HFFc6 (cell line): ENCODE measurements around the gene EDA. TPM values are rescaled to one million over a fixed set of nuclear protein-coding genes. Genes with fewer than 3 reads are reported as not detected.

Experiments used
- DNase-seq: peaks from one replicate; pipeline ENCODE4 v3.0.0-alpha.2; 2018
- H3K27ac Mint-ChIP-seq: 2 replicates; pipeline ENCODE4 v1.8.0; 2020; ENCODE audit warnings: mild to moderate bottlenecking, mixed read lengths
- H3K27me3 Mint-ChIP-seq: 2 replicates; pipeline ENCODE4 v1.8.0; 2021; ENCODE audit warnings: mild to moderate bottlenecking, moderate library complexity, mixed read lengths; ENCODE audit not compliant: insufficient read depth
- H3K36me3 Mint-ChIP-seq: 2 replicates; pipeline ENCODE4 v1.8.0; 2021; ENCODE audit warnings: low read depth, mixed read lengths
- H3K4me1 Mint-ChIP-seq: 2 replicates; pipeline ENCODE4 v1.8.0; 2020; ENCODE audit warnings: low read depth, mixed read lengths
- H3K4me3 Mint-ChIP-seq: 2 replicates; pipeline ENCODE4 v1.8.0; 2020; ENCODE audit warnings: mild to moderate bottlenecking, moderate library complexity, mixed read lengths
- H3K9me3 Mint-ChIP-seq: 2 replicates; pipeline ENCODE4 v1.8.0; 2020; ENCODE audit warnings: mild to moderate bottlenecking, mixed read lengths
- total RNA-seq, 6 experiments: library from RNA; stranded (reverse); fragmentation: NEBNext Ultra II Directional; extraction: Animal tissue kit (Norgen Biotek cat#: 25700); gene quantifications; 2 replicates in 1 of 6; 3 replicates in 5 of 6; pipeline ENCODE4 v1.2.3, GENCODE V29; 2021
- TF ChIP-seq, protein P1 (sequence below): fragments of 200-600 bp; sonication (generic); IDR thresholded peaks from 2 replicates; pipeline ENCODE4 v1.5.0; 2021; ENCODE audit warnings: antibody characterized with exemption, mild to moderate bottlenecking

The EDA gene
- total RNA-seq, 6 experiments from 2014 or later, result 0.08 to 0.34 (median 0.14) TPM

DNA sequence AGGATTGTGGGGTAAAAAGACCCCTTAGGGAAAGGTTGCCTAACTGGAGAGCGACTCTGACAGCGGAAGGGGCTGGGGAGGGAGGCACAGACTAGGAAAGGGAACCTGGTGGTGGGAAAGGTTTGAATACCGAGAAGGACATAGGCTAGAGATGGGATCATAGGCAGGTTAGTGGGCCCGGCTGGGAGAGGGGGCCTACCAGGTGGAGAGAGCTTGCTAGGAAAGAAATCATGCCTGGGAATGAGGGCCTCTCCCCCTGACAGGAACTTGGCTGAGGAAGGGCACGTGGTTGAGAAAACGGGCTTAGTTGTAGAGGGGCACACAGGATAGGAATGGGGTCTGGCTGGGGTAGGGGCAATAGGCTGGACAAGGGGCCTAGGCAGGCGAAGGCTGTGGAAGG lies 450.7 kb downstream of the EDA start:
- TF ChIP-seq, protein P1, sequence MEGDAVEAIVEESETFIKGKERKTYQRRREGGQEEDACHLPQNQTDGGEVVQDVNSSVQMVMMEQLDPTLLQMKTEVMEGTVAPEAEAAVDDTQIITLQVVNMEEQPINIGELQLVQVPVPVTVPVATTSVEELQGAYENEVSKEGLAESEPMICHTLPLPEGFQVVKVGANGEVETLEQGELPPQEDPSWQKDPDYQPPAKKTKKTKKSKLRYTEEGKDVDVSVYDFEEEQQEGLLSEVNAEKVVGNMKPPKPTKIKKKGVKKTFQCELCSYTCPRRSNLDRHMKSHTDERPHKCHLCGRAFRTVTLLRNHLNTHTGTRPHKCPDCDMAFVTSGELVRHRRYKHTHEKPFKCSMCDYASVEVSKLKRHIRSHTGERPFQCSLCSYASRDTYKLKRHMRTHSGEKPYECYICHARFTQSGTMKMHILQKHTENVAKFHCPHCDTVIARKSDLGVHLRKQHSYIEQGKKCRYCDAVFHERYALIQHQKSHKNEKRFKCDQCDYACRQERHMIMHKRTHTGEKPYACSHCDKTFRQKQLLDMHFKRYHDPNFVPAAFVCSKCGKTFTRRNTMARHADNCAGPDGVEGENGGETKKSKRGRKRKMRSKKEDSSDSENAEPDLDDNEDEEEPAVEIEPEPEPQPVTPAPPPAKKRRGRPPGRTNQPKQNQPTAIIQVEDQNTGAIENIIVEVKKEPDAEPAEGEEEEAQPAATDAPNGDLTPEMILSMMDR, result no peak
- H3K9me3 Mint-ChIP-seq, result no peaks in the 10 kb centered on the region
- H3K27ac Mint-ChIP-seq, result no peak overlapping the region
- no peak for DNase-seq
- no peaks in the 10 kb centered on the region for H3K36me3 Mint-ChIP-seq
- H3K4me3 Mint-ChIP-seq, result no peak overlapping the region
- H3K27me3 Mint-ChIP-seq, result peaks cover 11% of the 10 kb centered on the region
- H3K4me1 Mint-ChIP-seq, result no peaks in the 10 kb centered on the region; the same call in 1 of the 2 replicates

DNA sequence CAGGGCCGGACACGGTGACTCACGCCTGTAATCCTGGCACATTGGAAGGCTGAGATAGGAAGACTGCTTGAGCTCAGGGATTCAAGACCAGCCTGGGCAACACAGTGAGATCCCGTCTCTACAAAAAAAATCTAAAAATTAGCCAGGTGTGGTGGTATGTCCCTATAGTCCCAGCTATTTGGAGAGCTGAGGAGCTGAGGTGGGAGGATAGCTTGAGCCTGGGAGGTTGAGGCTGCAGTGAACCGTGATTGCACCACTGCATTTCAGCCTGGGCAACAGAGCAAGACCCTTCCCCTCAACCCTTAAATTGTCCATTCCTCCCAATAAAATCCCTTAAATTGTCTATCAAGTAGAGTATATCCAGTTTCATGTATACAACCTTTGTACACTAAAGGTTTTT lies 463.4 kb downstream of the EDA start:
- no peaks in the 10 kb centered on the region for H3K4me1 Mint-ChIP-seq
- no peaks in the 10 kb centered on the region for H3K36me3 Mint-ChIP-seq
- no peak overlapping the region for H3K4me3 Mint-ChIP-seq
- H3K27ac Mint-ChIP-seq, result no peak overlapping the region
- H3K27me3 Mint-ChIP-seq, result no peaks in the 10 kb centered on the region; the same call in 1 of the 2 replicates
- H3K9me3 Mint-ChIP-seq, result no peaks in the 10 kb centered on the region
- DNase-seq, result no peak
- TF ChIP-seq, protein P1, result no peak

DNA sequence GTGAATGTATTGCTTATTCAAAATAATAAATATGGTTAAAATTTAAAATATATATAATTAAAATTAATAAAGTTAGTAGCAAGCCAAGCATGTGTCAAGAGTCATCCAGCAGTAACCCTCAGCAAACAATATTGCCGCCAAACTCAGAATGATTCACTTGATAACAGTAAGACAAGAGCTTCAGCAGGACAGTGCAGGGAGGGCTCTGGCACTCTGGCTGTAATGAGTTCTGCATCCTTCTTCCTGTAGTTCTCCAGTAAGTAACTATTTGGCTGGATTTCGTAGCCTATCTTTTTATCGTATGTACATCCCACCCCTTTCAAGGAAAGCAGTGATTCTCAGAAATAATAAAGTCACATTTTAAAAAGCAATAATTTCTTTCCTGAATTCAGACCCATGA lies 464.0 kb downstream of the EDA start:
- H3K27ac Mint-ChIP-seq, result no peak overlapping the region
- H3K36me3 Mint-ChIP-seq, result no peaks in the 10 kb centered on the region
- H3K27me3 Mint-ChIP-seq, result no peaks in the 10 kb centered on the region; the same call in 1 of the 2 replicates
- no peaks in the 10 kb centered on the region for H3K4me1 Mint-ChIP-seq
- TF ChIP-seq, protein P1, result no peak
- H3K9me3 Mint-ChIP-seq, result no peaks in the 10 kb centered on the region
- DNase-seq, result no peak
- H3K4me3 Mint-ChIP-seq, result no peak overlapping the region

DNA sequence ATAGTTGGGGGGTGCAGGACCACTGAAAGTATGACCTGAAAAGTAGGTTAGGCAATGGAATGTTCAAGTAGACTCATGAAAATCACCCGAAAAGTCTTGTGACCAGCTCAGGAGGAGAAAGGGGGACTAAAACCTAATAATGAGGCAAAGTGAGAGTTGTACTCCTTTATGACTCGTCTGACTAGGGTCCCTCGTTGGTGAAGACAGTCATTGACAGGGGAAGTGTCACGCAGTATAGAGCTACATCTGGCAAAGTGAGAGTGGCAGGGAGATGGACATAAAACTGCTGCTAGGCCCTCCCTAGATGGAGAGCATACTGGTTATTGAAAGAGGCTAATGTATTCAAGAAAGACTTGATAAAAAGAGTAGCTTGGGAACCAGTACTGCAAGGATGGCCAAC lies 466.8 kb downstream of the EDA start:
- DNase-seq, result no peak
- no peaks in the 10 kb centered on the region; the same call in 1 of the 2 replicates for H3K27me3 Mint-ChIP-seq
- TF ChIP-seq, protein P1, result no peak
- no peak overlapping the region for H3K27ac Mint-ChIP-seq
- no peaks in the 10 kb centered on the region for H3K9me3 Mint-ChIP-seq
- no peak overlapping the region for H3K4me3 Mint-ChIP-seq
- peaks cover 1% of the 10 kb centered on the region; the same call in 1 of the 2 replicates for H3K4me1 Mint-ChIP-seq
- H3K36me3 Mint-ChIP-seq, result no peaks in the 10 kb centered on the region

DNA sequence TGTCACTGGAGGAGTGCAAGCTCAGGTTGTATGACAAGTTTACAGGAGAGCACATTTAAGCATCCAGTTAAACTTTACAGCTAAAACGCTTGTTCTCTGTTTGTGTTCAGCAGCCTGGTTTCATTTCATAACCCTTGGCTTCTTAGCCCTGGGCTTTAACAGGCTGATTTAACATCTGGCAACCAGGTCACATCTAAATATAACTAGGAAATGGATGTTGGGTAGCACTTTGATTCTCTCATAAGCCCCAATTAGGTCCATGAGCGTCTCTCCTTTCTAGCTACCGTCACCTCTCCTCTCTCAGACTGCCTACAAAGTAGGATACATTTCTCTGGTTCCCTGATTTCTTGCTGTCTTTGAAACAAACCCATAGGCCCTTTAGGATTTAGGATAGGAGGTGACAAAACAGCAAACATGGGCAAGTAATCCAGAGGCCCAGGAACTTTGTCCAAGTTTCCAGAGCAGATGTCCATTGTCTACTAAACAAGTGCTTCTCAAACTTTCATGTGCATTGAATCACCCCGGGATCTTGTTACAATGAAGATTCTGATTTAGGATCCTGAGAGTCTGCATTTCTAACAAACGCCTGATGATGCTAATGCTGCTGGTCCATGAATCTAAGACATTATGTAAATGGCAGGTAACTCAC lies 468.8 kb downstream of the EDA start:
- H3K27me3 Mint-ChIP-seq, result no peaks in the 10 kb centered on the region; the same call in 1 of the 2 replicates
- H3K36me3 Mint-ChIP-seq, result no peaks in the 10 kb centered on the region
- TF ChIP-seq, protein P1, result no peak
- no peaks in the 10 kb centered on the region for H3K9me3 Mint-ChIP-seq
- no peak overlapping the region for H3K4me3 Mint-ChIP-seq
- peaks cover 12% of the 10 kb centered on the region for H3K4me1 Mint-ChIP-seq
- DNase-seq, result no peak
- no peak overlapping the region for H3K27ac Mint-ChIP-seq
